HG03064 (cell line): ENCODE measurements around the gene DNAJC6.

Experiments used
- ATAC-seq: cut with Tn5 transposase; IDR thresholded peaks from one replicate; pipeline ENCODE4 v1.9.1; 2021; ENCODE audit warnings: low read depth; ENCODE audit not compliant: unreplicated experiment

Gene DNAJC6

GRCh38 chr1:65399003-65399402, 89.7 kb downstream of the DNAJC6 start:
- no peak for ATAC-seq

GRCh38 chr1:65401612-65402011, 92.3 kb downstream of the DNAJC6 start:
- no peak for ATAC-seq

GRCh38 chr1:65404941-65405340, 95.6 kb downstream of the DNAJC6 start:
- ATAC-seq, result no peak

- no peak for ATAC-seq
Measured at GRCh38 chr1:65407877-65408276, 98.5 kb downstream of the DNAJC6 start.

GRCh38 chr1:65409314-65409713, 100.0 kb downstream of the DNAJC6 start:
- no peak for ATAC-seq

- ATAC-seq, result no peak
Measured at GRCh38 chr1:65409816-65410326, 100.5 kb downstream of the DNAJC6 start.

GRCh38 chr1:65412256-65412983, 103.1 kb downstream of the DNAJC6 start:
- ATAC-seq, result no peak

- ATAC-seq, result no peak
Measured at GRCh38 chr1:65412984-65413375, 103.6 kb downstream of the DNAJC6 start.

GRCh38 chr1:65414538-65414937, 105.2 kb downstream of the DNAJC6 start:
- no peak for ATAC-seq

GRCh38 chr1:65416767-65417166, 107.4 kb downstream of the DNAJC6 start:
- no peak for ATAC-seq

- ATAC-seq, result no peak
Measured at GRCh38 chr1:65417729-65418128, 108.4 kb downstream of the DNAJC6 start.

GRCh38 chr1:65418522-65419185, 109.3 kb downstream of the DNAJC6 start:
- ATAC-seq, result no peak

- ATAC-seq, result peak; percentile 94
Measured at GRCh38 chr1:65419681-65420589, 110.6 kb downstream of the DNAJC6 start.

- ATAC-seq, result no peak
Measured at GRCh38 chr1:65420590-65421350, 111.4 kb downstream of the DNAJC6 start, which contains the start of the genes LEPR and LEPROT. LEPR (plus strand) TSS chr1:65420668; CDS start chr1:65565566, 144,898 bp downstream. LEPROT (plus strand) TSS chr1:65420668; CDS start chr1:65420725, 57 bp downstream.

GRCh38 chr1:65421351-65422025, 112.1 kb downstream of the DNAJC6 start:
- ATAC-seq, result no peak

GRCh38 chr1:65422241-65423203, 113.2 kb downstream of the DNAJC6 start:
- ATAC-seq, result no peak

- ATAC-seq, result no peak
Measured at GRCh38 chr1:65423884-65424572, 114.7 kb downstream of the DNAJC6 start.

- no peak for ATAC-seq
Measured at GRCh38 chr1:65424573-65424889, 115.2 kb downstream of the DNAJC6 start.
